Aorta (tissue), 5 donors: ENCODE data around the gene HS6ST2. TPM values are rescaled to one million over a fixed set of nuclear protein-coding genes. Genes with fewer than 3 reads are reported as not detected.
"Not testable (repeated sequence)": the region's sequence is repeated elsewhere in the genome, so short reads cannot be mapped to it uniquely, and the experiment has no call there.

Source experiments
- ATAC-seq: fragments of 200-7000 bp; cut with Tn5 transposase; one replicate; pipeline ENCODE4 v1.9.1; 2022; ENCODE audit warnings: moderate library complexity; ENCODE audit not compliant: low FRiP score
- DNase-seq, 2 donors: peaks; one replicate each; pipeline ENCODE4 v3.0.0-alpha.2; 2020
- H3K27ac ChIP-seq, 2 donors: one replicate each; pipeline ENCODE4 v1.5.1; 2013; ENCODE audit warnings: low read length in 2 of 2, mild to moderate bottlenecking in 2 of 2, moderate library complexity in 2 of 2, control low read depth in 1 of 2, inconsistent platforms in 1 of 2, low read depth in 1 of 2
- H3K27me3 ChIP-seq, 2 donors: one replicate each; pipeline ENCODE4 v1.6.1; 2013; ENCODE audit warnings: control low read depth in 1 of 2, low read length in 1 of 2, mild to moderate bottlenecking in 1 of 2, moderate library complexity in 1 of 2; ENCODE audit not compliant: insufficient read depth in 2 of 2, control insufficient read depth in 1 of 2
- H3K36me3 ChIP-seq, 2 donors: one replicate each; pipeline ENCODE4 v1.6.1; 2013; ENCODE audit warnings: control low read depth in 1 of 2, low read length in 1 of 2, mild to moderate bottlenecking in 1 of 2; ENCODE audit not compliant: insufficient read depth in 2 of 2, control insufficient read depth in 1 of 2
- H3K4me1 ChIP-seq, 2 donors: one replicate each; pipeline ENCODE4 v1.6.1; 2013; ENCODE audit warnings: low read length in 2 of 2, control low read depth in 1 of 2, mild to moderate bottlenecking in 1 of 2, moderate library complexity in 1 of 2; ENCODE audit not compliant: insufficient read depth in 2 of 2, control insufficient read depth in 1 of 2
- H3K4me3 ChIP-seq, 2 donors: one replicate each; pipeline ENCODE4 v1.5.1; 2013; ENCODE audit warnings: low read length in 2 of 2, control low read depth in 1 of 2, mild to moderate bottlenecking in 1 of 2
- H3K9me3 ChIP-seq: one replicate; pipeline ENCODE4 v1.6.1; 2013; ENCODE audit warnings: mild to moderate bottlenecking, low read length; ENCODE audit not compliant: control insufficient read depth
- WGBS, 2 donors: extraction: QIAGEN DNeasy Blood & Tissue Kit; methylation state at CpG; one replicate each; pipeline ENCODE4 v1.1.7; 2013; 5-methylcytosine and 5-hydroxymethylcytosine counted together
- intact Hi-C, 2 donors: fragments of 100-400 bp; cut with DNase I; formaldehyde crosslinking; loops; one replicate each; pipeline versions ENCODE4 v1.14.2 to v1.15.0; 2022
- polyA plus RNA-seq, 2 donors: library from polyadenylated mRNA; stranded (reverse); fragments of 200-250 nt; gene quantifications; one replicate each; pipeline ENCODE4 v1.2.3, GENCODE V29; 2013
- total RNA-seq, 2 donors: library from RNA; stranded (reverse); fragmentation: NEBNext Ultra II Directional; extraction: Animal tissue kit (Norgen Biotek cat#: 25700); gene quantifications; one replicate each; pipeline ENCODE4 v1.2.1, GENCODE V29; 2021
- donor health status: healthy with polysubstance abuse.
- donor health status: Bipolar disorder and iron deficiency.
- donor health status: DM: no; HTN: no; CAD: no.
- donor health status: DM: no; HTN: no; CAD: no.
- donor health status: DM: yes; HTN: yes; CAD: no.

Gene HS6ST2
- total and polyA plus RNA-seq, 4 donors, result 0.06 to 0.09 TPM; not detected in 2

DNA sequence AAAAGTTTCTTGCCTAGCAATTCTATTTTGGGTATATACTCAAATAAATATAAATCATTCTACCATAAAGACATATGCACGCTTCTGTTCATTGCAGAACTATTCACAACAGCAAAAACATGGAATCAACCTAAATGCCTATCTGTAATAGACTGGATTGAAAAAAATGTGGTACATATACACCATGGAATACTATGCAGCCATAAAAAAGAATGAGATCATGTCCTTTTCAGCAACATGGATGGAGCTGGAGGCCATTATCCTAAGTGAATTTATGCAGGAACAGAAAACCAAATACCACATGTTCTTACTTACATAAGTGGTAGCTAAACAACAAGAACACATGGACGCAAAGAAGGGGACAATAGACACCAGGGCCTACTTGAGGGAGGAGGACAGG is 21.6 kb upstream of the HS6ST2 start:
- ATAC-seq, H3K9me3 ChIP-seq, DNase-seq, H3K36me3 ChIP-seq, H3K27ac ChIP-seq, H3K27me3 ChIP-seq, H3K4me3 ChIP-seq, H3K4me1 ChIP-seq, intact Hi-C loops: not testable (repeated sequence)
- 88 to 90% methylated on average over 2 of the region's 2 CpGs for whole genome bisulfite sequencing, 2 donors

DNA sequence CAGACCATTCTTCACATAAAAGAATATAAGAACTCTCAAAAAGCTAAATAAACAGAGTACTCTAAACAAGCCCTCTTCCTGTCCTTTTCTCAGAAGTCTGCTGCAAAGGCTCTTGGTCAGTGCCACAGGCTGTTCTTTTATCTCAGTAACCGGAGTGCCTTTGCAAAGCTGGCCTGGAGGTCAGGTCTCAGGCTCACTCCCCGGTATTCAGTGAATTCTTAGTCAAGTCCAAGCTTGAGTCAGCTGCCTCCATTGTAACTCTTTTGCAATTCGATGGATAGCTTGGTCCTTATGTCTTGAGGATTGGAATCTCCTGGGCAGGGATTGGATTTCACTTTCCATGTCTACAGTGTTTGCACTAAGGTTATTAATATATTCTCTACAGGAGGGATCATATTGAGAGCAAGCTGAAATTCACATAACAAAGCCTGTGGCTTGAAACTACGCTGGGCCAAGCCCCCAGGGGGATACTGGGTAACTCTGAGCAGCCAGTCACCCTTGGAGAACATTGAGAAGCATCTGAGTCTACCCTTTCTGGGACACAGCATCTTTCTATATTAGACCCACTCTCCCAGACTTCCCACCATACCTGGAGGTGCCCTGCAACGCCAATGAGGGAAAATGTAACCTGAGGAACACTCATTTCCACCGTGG is 10.0 kb upstream of the HS6ST2 start:
- no peak for ATAC-seq
- 41 to 58% methylated on average over 6 of the region's 6 CpGs for WGBS, 2 donors
- H3K27ac ChIP-seq, result no peak overlapping the region
- H3K9me3 ChIP-seq, result no peaks in the 10 kb centered on the region
- H3K27me3 ChIP-seq, result no peaks in the 10 kb centered on the region
- no peak for DNase-seq
- intact Hi-C loops, result no loop called here
- no peaks in the 10 kb centered on the region for H3K4me1 ChIP-seq
- H3K4me3 ChIP-seq, result no peak overlapping the region
- H3K36me3 ChIP-seq, result no peaks in the 10 kb centered on the region

DNA sequence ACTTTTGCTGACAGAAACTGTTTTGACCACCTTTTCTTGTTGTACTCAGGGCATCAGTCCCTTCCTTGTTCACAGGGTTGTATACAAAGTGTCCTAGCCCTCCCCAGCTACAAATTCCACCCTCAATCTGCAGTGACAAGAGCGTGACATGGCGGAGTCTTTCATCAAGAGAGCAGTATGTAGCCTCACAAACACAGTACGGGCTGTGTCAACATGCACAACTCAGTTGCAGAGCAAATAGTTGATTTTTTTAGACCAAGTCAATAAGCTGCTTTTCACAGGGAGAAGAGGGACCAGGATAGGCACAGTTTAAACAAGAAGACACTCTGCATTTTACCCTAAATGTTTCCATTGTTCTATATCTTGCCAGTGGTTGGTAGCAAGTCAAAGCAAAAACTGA is 8.6 kb upstream of the HS6ST2 start:
- H3K27ac ChIP-seq, result no peak overlapping the region
- no peak for ATAC-seq

GRCh38 chrX:132965461-132965860 is 7.0 kb upstream of the HS6ST2 start:
- H3K4me3 ChIP-seq, result no peak overlapping the region
- intact Hi-C loops, result no loop called here
- H3K27ac ChIP-seq, result no peak overlapping the region
- no peaks in the 10 kb centered on the region for H3K36me3 ChIP-seq
- H3K4me1 ChIP-seq, result no peaks in the 10 kb centered on the region
- ATAC-seq (no peak), DNase-seq (no peak)
- no peaks in the 10 kb centered on the region for H3K9me3 ChIP-seq
- WGBS, 2 donors, result 69 to 92% methylated on average over 4 of the region's 4 CpGs
- H3K27me3 ChIP-seq, result no peaks in the 10 kb centered on the region

More for the DNA sequence above, 8.6 kb upstream of the HS6ST2 start:
- no peaks in the 10 kb centered on the region for H3K4me1 ChIP-seq
- intact Hi-C loops, result no loop called here
- H3K4me3 ChIP-seq, result no peak overlapping the region
- H3K36me3 ChIP-seq, result no peaks in the 10 kb centered on the region
- no peak for DNase-seq
- no peaks in the 10 kb centered on the region for H3K9me3 ChIP-seq
- WGBS, 2 donors, result 58 to 77% methylated on average over 3 of the region's 3 CpGs
- no peaks in the 10 kb centered on the region for H3K27me3 ChIP-seq

DNA sequence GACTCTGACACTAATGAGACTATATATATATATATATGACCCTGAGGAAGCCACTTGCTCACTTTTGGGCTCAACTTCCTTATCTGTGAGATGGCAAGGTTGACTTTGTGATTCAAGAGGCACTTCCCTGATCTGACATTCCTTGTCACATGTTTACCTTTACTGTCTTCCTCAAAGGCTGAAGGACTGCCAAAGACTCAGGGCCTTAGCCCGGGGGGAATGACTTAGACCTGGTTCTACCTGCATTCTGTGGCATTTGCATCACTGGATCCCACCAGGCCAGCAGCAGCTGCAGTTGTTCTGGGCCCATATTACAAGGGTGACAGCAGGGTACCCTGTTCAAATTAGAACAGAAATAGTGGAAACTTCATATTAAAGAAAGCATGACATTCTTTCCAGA is 3.1 kb upstream of the HS6ST2 start:
- WGBS, 2 donors, result 67 to 95% methylated on average over 1 of the region's 1 CpG
- no peaks in the 10 kb centered on the region for H3K27me3 ChIP-seq
- no peaks in the 10 kb centered on the region for H3K36me3 ChIP-seq
- no peaks in the 10 kb centered on the region for H3K4me1 ChIP-seq
- ATAC-seq (no peak), DNase-seq (no peak)
- no peaks in the 10 kb centered on the region for H3K9me3 ChIP-seq
- no peak overlapping the region for H3K27ac ChIP-seq
- H3K4me3 ChIP-seq, result no peak overlapping the region
- intact Hi-C loops, result no loop called here

DNA sequence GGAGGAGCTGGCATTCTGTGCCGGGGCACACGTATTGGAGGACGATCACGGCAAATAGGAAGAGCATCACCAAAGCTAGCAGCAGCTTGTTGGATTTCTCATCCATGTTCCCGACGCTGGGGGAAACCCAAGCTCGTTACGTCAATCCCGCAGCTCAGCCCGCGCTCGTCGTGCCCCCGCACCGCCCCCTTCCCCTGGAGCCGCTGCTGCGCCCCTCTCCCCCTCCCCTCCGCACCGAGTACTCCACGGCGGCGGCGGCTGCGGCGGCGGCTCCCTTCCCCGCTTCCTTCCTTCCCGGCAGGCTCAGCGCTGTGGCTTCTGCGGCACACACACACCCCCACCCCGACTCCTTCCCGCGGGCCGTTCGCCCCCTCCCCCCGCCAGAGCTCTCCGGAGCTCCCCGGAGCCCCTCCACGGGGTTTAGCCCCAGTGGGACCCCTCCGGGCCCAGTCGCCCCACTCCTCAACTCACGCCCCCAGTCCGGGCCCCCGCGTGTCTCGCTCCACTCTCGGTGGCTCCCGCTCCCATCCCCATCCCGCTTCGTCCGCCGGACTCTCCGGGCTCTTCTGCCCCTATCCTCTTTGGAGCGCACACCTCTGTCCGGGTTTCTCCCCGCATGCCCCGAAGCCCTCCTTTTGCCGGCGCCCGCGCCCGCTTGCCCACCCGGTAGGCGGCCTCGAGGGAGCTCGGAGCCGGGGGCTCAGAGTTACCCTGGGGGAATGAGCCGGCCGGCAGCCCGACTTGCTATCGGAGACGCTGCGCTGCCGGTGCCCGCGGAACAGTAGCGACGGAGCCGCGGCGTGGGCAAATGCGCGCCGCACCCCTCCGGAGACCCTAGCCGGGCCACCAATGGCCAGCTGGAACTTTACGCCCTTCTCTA is 978 bp downstream of the HS6ST2 start:
- H3K4me3 ChIP-seq, result peak overlapping the region; percentile 32 to 60
- intact Hi-C loops, result no loop called here
- WGBS, 2 donors, result 1 to 33% methylated on average over 83 to 86 of the region's 87 CpGs
- ATAC-seq (peak; percentile 38), DNase-seq (peak in 1 of 2 donors; percentile 74)
- H3K4me1 ChIP-seq, result no peaks in the 10 kb centered on the region
- no peaks in the 10 kb centered on the region for H3K9me3 ChIP-seq
- no peaks in the 10 kb centered on the region for H3K27me3 ChIP-seq
- H3K27ac ChIP-seq, result no peak overlapping the region
- H3K36me3 ChIP-seq, result no peaks in the 10 kb centered on the region

- H3K27me3 ChIP-seq, result no peaks in the 10 kb centered on the region
- H3K9me3 ChIP-seq, result no peaks in the 10 kb centered on the region
- H3K36me3 ChIP-seq, result no peaks in the 10 kb centered on the region
- no peak overlapping the region for H3K27ac ChIP-seq
- DNase-seq (peak in 1 of 2 donors; percentile 77), ATAC-seq (peak; percentile 29)
- 1 to 34% methylated on average over 77 to 83 of the region's 83 CpGs for WGBS, 2 donors
- H3K4me3 ChIP-seq, result peak overlapping the region; percentile 32 to 60
- H3K4me1 ChIP-seq, result no peaks in the 10 kb centered on the region
- intact Hi-C loops, result no loop called here
Observed at GRCh38 chrX:132956421-132957210, 1.8 kb downstream of the HS6ST2 start.

DNA sequence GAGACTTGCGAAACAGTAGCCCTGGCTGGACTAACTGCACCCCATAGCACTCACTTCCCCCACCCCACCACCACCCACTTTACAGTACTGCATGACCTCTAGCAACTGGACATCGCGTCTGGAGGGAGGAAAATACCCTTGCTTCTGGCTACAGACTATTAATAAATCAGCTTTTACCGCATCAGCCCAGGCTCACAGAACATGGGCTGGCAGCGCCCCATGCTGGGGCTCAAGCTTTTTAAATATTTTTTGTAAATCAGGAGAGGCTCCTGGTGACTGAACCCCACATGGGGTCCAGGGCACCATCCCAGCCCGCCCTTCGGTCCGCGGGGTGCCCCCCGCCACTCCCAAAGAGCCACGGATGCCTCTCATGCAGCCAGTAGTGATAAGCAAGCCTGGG is 2.7 kb downstream of the HS6ST2 start:
- no peaks in the 10 kb centered on the region for H3K27me3 ChIP-seq
- H3K4me1 ChIP-seq, result no peaks in the 10 kb centered on the region
- H3K36me3 ChIP-seq, result no peaks in the 10 kb centered on the region
- DNase-seq (no peak), ATAC-seq (no peak)
- no peak overlapping the region for H3K27ac ChIP-seq
- intact Hi-C loops, result no loop called here
- no peaks in the 10 kb centered on the region for H3K9me3 ChIP-seq
- H3K4me3 ChIP-seq, result no peak overlapping the region
- WGBS, 2 donors, result 33 to 35% methylated on average over 11 of the region's 11 CpGs
